Fibroblast of the conjunctiva (primary cell): ENCODE measurements around the gene AJUBA.
"Not testable (repeated sequence)": the region's sequence is repeated elsewhere in the genome, so short reads cannot be mapped to it uniquely, and the experiment has no call there.

ENCODE experiments used
- DNase-seq: peaks from one replicate; pipeline ENCODE4 v3.0.0-alpha.2; 2010; ENCODE audit warnings: low read depth

The AJUBA gene

DNA sequence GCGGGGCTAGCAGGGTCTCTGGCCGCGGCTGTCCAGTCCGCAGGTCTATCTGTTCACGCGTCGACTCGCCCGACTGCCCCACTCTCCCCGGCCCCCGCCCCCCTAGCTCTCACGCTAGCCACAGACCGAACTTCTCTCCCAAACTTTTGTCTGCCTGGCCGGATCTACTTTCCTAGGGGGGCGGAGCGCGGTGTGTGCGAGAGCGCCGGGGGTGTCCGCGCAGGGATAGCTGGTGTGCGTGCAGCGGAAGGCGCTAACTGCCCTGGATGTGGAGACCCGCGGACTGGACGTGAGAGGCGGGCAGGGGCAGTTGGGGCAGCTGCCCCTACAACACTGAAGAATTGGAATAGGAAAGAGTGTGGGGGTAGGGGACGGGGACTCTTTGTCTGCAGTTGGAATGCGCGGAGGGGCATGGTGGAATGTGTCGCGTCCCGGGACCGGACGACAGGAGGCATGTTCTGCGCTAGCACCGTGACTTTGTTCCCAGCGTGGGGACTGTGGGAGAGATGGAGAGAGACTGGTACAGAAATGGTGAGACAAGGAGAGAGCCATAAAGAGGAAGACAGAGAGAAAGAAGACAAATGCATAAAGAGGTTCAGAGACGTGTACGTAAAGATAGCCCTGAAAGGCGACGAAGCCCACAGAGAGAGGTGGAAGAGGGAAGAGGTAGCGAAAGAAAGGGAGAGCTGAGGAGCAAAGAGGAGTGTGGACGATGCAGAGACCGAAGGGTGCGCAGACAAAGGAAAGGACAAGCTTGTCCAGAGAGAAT is at the start of gene AJUBA:
TSS of gene AJUBA (minus strand) at position 75 of the 769 bp plus-strand sequence. CDS start 285 bp downstream, outside the sequence.
- peak; percentile 64 for DNase-seq

DNA sequence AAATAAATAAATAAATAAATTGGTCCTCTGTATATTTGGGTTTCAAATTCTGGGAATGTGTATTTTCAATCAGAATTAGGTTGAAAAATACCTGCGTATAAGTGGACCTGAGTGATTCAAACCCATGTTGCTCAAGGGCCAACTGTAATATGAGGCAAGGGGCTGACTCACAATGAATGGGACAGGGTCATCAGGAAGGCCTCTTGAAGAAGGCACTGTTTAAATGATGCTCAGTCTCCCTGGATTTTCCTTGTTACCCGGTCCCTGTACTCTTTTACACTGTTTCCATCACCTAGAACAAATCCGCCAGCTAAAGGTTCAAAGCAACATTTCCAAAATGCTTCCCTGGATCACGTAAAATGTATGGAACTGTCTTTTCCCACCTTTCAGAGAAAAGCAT is 48.6 kb upstream of the AJUBA start:
- DNase-seq, result no peak

DNA sequence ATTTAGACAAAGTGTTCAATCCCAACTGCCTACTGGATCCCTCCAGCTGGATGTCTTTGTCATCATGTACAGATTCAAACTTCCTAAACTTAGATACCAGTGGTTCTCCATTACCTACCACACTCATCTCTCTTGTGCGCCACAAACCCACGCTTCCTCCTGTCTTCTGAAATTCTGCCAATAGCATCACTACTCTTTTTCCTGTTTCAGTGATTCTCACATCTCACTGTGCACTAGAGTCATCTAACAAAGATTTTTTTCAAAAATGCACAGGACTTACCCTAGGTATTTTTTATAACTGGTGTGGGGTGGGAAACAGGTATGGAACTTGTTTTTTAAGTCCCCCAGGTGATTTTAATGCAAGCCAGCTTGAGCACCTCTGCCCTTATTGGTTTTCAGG is 46.4 kb upstream of the AJUBA start:
- DNase-seq, result no peak

DNA sequence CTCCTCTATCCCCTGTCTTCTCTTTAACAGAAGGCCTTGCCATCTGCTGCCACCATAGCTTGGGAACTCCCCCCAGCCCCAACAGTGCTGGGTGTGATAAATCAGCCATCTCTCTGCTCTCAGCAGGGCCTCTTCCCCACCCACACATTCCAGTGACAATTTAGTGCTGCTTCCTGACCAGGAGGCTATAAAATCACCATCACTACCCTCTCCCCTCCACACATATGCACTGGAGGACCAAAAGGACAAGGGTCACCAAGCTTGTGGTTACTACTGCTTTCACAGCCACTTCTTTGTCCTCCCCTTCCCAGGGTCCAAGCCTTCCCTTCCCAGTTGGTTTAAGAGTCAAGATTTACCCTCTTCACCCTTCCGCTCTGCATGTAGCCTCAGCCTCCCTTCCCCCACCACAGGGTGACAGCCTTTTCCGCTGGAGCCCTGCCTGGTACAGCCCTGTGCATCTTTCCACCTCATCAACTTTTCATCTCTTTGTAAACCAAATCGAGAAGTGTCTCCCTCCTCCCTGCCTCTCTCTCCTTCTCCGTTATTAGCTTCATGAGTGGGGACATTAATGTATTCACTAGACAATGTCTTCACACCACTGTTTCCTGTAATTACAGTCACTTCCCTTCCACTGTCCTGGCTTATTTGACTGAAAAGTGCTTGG is 42.9 kb upstream of the AJUBA start:
- DNase-seq, result no peak

DNA sequence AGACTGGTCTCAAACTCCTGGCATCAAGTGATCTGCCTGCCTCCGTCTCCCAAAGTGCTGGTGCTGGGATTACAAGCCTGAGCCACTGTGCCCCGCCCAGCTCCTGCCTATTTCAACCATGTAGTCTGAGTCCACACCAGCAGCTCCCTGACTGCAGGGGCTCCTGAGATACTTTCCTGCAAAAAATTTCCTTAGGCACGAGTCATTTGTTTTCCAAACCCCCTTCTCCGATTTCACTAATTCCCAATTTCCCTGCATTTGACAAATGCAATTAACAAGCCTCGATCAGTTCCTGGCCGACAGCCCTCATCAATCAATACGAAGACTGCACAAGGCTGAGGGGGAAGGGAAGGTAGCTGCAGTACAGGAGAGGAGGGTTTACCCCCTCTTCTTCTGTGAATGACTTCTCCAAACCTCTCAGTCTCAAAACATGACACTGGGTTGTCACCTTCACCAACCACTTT is 42.3 kb upstream of the AJUBA start:
- DNase-seq, result no peak

- no peak for DNase-seq
Measured at GRCh38 chr14:23023795-23024152, 41.4 kb upstream of the AJUBA start.

GRCh38 chr14:23023022-23023794 is 40.9 kb upstream of the AJUBA start:
- DNase-seq, result no peak

DNA sequence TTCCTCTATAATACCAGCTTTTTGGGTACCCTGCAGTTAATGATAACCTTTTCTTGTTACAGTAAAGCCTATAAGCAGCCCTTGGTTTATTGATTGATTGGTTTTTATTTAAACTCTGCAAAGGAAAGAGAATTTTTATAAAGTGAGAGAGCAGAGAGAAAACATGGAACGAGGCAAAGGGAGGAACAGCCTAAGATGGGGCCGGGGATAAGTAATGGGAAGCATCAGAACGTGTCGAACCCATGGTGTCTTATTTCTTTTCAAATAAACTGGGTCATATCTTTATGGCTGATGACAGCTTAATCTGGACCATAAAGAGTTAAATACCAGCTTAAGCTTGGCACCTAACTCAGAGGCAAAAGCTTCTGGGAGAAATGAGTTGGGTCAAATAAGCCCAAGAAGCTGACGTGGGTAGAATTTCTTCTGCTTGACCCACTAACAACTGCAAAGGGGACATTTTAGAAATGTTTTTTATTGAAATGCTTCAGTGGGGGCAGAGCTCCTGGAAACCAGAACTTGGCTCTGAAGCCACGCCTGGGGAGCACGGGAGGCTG is 39.6 kb upstream of the AJUBA start:
- DNase-seq, result no peak

DNA sequence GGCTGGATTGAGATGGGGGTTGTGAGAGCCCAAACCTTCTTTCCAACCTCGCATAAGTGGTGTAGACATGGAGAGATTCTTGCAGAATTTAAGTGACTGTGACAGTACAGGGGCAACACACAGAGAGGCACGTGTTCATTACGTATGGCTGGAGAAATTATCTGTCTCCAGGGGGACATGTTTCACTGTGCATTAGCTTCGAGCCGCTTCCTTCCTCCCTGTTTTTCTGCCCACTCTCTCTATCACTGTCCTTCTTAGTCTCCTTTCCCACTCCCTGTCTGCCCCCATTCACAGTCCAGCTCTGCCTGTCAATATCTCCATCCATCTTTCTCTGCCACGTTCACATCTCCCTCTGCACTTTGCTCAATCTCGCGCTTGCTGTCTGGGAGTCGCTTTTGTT is 39.1 kb upstream of the AJUBA start:
- DNase-seq, result no peak

DNA sequence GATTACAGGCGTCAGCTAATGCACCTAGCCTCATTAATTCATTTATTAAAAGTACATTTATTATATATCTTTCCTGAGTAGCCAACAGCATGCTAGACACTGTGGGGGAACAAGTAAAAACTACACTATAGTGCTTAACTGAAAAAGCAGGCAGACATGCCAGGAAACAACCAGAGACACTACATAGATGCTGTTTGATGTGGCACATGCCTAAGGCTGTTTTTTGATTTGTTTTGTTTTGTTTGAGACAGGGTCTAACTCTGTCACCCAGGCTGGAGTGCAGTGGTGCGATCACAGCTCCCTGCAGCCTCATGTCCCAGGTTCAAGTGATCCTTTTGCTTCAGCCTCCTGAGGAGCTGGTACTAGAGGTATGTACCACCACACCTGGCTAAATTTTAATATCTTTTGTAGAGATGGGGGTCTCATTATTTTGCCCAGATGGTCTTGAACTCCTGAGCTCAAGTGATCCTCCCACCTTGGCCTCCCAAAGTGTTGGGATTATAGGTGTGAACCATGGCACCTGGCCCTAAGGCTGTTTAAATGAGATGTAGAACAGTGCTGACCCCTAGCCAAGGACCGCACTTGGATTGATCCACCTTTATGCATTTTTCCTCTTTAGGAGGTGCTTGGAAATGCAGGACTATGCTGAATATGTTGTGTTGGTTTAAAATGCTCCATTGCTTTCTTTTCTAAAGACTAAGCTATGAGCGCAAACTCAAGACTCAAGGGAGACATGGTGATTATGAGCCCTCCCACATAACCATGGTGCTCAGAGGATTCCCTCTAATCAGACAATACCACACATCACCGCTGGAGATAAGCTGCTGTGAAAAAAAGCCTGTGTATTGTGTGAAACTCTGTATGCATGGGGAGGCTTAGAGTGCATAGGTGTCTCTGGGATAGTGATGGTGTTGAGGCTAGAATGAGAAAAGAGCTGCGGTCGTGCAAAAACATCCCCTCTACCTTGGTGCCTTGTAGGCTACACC is 38.1 kb upstream of the AJUBA start:
- no peak for DNase-seq

- DNase-seq, result no peak
Measured at GRCh38 chr14:23018107-23018506, 35.8 kb upstream of the AJUBA start.

GRCh38 chr14:23017091-23017490 is 34.7 kb upstream of the AJUBA start:
- no peak for DNase-seq

DNA sequence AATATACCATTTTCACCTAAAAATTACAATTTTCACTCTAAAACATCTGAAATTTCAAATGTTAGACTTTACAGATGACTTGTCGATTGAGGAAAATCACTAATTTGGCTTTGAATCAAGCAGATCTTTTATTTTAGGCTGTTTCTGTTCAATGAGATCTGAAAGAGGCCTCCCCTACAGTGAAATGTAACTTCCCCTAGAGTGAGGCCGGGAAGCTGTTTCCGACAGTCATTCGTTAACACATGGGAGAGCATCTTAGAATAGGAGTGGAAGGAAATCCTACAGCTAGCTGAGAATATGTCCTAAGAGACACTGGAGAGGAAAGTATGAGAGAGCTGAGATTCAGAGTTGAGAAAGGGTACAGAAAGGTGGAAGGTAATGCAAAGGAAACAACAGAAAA is 33.3 kb upstream of the AJUBA start:
- DNase-seq, result no peak

- not testable (repeated sequence) for DNase-seq
Measured at GRCh38 chr14:23013749-23014054, 31.4 kb upstream of the AJUBA start.

DNA sequence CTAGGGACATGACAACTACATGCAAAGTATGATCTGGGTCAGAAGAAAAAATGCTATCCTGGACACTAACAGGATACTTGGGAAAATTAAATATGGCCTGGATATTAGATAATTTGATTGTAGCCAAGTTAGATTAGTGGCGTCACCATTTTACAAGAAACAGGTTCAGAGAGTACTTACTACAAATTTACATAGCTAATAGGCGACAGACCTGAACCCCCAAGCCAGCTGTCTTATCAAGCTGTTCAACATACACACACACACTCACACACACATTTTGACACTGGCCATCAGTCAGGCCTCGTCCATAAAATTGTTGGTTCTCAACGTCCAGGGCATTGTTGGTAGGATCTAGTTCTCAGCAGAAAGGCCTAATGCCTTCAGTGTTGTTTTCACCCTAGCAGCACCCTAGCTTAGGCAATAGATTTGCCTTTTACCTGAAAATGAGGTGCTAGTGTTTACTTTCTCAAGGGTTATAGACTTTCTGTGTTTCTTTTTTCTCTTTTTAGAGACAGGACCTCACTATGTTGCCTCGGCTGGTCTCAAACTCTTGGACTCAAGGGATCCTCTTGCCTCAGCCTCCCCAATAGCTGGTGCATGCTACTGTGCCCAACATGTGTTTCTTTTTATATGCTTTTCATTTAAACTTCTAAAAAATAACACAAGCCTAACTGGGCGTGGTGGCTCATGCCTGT is 30.9 kb upstream of the AJUBA start:
- no peak for DNase-seq

GRCh38 chr14:23009939-23010726 is 27.8 kb upstream of the AJUBA start, which contains the start of gene C14orf93:
Gene C14orf93, minus strand, starts transcription at chr14:23010143. Its CDS starts 11,120 bp downstream, at chr14:22999023.
- peak; percentile 24 for DNase-seq

- DNase-seq, result no peak
Measured at GRCh38 chr14:23009483-23009938, 27.2 kb upstream of the AJUBA start.

GRCh38 chr14:23008831-23009230 is 26.5 kb upstream of the AJUBA start:
- no peak for DNase-seq

DNA sequence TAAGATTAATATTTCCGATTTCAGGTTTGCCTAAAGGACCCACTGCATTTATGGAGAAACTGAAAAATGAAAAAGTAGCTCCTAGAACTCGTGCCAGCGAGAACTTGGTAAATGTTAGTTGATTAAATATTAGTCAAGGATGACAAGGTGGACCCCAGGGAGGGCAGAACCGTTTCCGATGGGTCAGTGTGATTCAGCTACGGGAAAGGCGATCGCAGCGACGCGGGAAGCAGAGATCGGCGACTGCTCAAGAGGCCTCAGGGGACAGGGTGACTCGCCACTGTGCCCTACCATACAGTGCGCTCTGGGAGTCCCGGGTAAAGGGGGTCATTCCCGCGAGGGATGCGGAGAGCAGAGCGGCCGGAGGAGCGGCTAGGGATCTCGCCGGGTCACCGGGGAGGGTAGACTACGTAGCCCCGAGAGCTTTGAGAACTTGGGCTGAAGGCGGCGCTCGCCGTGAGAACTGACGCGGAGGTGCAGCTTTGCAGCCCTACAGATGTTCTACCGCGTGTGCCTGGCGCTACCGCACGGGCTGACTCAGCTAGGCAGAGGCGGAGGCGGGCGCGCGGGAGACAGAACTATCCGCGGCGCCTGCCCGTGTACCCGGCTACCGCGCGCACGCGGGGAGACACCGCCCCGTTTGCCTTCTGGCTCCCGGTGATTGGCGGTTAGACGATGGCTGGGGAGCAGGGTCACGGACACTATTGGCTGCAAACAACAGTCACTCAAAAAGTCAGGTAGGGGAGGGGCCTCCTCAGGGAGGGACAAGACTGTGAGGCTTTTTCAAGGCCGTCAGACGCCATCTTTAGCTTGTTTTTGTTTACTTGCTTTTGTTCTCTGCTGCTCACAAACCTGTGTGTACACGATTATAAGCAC is 24.4 kb upstream of the AJUBA start:
- peak; percentile 96 for DNase-seq
